ENCODE measurements around the gene PFN1. TPM values are rescaled to one million over a fixed set of nuclear protein-coding genes. Genes with fewer than 3 reads are reported as not detected.

The PFN1 gene
- total and polyA plus RNA-seq, 9 of the 15 experiments (the other 6 are each of a cell fraction or from before 2014, with no cell fraction given) = 60.5 to 1,479 (median 456) TPM

DNA sequence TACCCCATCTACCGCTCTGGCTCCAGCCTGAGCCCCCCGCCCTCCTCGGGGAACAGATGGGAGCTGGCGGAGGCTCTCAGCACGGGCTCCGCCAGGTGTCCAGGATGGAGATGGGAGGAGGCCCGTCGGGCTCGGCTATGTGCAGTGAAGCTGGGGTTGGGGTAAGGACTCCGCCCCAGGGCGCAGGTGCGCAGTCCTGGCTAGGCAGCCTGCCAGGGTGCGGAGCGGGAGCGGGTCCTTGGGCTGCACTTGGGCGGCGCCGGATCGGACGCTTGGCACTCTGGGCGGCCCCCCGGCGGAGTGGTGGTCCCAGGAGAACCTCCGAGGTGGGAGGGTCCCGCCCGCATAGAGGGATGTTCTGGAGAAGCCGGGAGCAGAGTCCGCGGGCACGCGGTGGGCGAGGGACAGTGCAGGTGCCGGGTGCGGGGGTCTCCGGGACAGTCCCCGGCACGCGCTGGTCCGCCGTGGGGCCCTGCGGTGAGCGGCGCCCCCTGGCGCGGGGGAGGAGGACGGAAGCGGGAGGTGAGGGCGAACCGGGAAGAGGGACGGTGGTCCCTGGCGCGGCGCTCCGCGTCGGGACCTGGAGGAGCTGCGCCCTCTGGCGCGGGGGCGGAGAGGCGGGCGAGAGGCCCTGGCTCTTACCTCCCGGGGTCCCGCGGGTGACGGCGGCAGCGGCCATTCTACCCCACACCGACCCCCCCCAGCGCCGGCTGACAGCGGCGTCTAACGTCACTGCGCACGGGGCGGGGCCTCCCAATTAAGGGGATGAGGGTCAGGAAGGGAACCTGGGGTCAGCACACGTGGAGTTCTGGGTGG lies 38.8 kb upstream of the PFN1 start, which contains the start of gene CAMTA2 (continued):
- TF ChIP-seq KLF13 (tag; IDR thresholded peaks at IDR 0.05; ENCODE audit: borderline replicate concordance, low read depth) (peak; percentile 54; the same call in 1 of the 2 replicates), HDAC1 (IDR thresholded peaks at IDR 0.05) (peak in 1 of 2 experiments; percentile 74; a peak in 2 of 4 replicates), TOE1 (IDR thresholded peaks at IDR 0.05; ENCODE audit: borderline replicate concordance) (0 out of 2 replicates have a peak, but pooled peaks have one; percentile 24), TOE1 (CRISPR knock-in tag; IDR thresholded peaks at IDR 0.05; ENCODE audit: borderline replicate concordance, low read depth) (no peak), ARNT (IDR thresholded peaks at IDR 0.05) (no peak), SAP30 (IDR thresholded peaks at IDR 0.05; ENCODE audit: borderline replicate concordance, insufficient read depth, low read depth, low read length, poor library complexity, severe bottlenecking) (peak; percentile 59), ARID2 (IDR thresholded peaks at IDR 0.05) (peak; percentile 39; the same call in 1 of the 2 replicates), SNIP1 (IDR thresholded peaks at IDR 0.05; ENCODE audit: low read depth) (peak; percentile 48; the same call in 1 of the 2 replicates), NCOA6 (IDR thresholded peaks at IDR 0.05) (peak; percentile 54; the same call in 1 of the 2 replicates), TAF7 (tag; IDR thresholded peaks at IDR 0.05) (no peak)
- TF ChIP-seq, protein P1, sequence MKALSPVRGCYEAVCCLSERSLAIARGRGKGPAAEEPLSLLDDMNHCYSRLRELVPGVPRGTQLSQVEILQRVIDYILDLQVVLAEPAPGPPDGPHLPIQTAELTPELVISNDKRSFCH (CRISPR knock-in tag; IDR thresholded peaks at IDR 0.05) = no peak
- TF ChIP-seq, protein P1 (tag; IDR thresholded peaks at IDR 0.05) = 0 out of 2 replicates have a peak, but pooled peaks have one; percentile 44
- TF ChIP-seq, protein P2, sequence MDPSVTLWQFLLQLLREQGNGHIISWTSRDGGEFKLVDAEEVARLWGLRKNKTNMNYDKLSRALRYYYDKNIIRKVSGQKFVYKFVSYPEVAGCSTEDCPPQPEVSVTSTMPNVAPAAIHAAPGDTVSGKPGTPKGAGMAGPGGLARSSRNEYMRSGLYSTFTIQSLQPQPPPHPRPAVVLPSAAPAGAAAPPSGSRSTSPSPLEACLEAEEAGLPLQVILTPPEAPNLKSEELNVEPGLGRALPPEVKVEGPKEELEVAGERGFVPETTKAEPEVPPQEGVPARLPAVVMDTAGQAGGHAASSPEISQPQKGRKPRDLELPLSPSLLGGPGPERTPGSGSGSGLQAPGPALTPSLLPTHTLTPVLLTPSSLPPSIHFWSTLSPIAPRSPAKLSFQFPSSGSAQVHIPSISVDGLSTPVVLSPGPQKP (CRISPR knock-in tag; IDR thresholded peaks at IDR 0.05) = no peak
- TF ChIP-seq, protein P3, sequence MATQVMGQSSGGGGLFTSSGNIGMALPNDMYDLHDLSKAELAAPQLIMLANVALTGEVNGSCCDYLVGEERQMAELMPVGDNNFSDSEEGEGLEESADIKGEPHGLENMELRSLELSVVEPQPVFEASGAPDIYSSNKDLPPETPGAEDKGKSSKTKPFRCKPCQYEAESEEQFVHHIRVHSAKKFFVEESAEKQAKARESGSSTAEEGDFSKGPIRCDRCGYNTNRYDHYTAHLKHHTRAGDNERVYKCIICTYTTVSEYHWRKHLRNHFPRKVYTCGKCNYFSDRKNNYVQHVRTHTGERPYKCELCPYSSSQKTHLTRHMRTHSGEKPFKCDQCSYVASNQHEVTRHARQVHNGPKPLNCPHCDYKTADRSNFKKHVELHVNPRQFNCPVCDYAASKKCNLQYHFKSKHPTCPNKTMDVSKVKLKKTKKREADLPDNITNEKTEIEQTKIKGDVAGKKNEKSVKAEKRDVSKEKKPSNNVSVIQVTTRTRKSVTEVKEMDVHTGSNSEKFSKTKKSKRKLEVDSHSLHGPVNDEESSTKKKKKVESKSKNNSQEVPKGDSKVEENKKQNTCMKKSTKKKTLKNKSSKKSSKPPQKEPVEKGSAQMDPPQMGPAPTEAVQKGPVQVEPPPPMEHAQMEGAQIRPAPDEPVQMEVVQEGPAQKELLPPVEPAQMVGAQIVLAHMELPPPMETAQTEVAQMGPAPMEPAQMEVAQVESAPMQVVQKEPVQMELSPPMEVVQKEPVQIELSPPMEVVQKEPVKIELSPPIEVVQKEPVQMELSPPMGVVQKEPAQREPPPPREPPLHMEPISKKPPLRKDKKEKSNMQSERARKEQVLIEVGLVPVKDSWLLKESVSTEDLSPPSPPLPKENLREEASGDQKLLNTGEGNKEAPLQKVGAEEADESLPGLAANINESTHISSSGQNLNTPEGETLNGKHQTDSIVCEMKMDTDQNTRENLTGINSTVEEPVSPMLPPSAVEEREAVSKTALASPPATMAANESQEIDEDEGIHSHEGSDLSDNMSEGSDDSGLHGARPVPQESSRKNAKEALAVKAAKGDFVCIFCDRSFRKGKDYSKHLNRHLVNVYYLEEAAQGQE (IDR thresholded peaks at IDR 0.05; ENCODE audit: borderline replicate concordance) = peak; percentile 45; the same call in 1 of the 2 replicates
- TF ChIP-seq, protein P3 (CRISPR knock-in tag; IDR thresholded peaks at IDR 0.05; ENCODE audit: low read depth) = 0 out of 2 replicates have a peak, but pooled peaks have one; percentile 27
